Thyroid gland (tissue), 4 donors: ENCODE measurements around the gene CDCA4. TPM values are rescaled to one million over a fixed set of nuclear protein-coding genes. Genes with fewer than 3 reads are reported as not detected.

ENCODE experiments used
- DNase-seq, 2 donors: peaks; one replicate each; pipeline ENCODE4 v3.0.0-alpha.2; 2019
- H3K27ac ChIP-seq, 3 donors: fragments of 200-600 bp; sonication (generic); 1 replicate in 2 of 3; 2 replicates in 1 of 3; pipeline ENCODE4 v1.5.1; 2016 to 2019; ENCODE audit warnings: mild to moderate bottlenecking in 1 of 3, moderate library complexity in 1 of 3
- H3K27me3 ChIP-seq: fragments of 200-600 bp; sonication (generic); one replicate; pipeline ENCODE4 v1.5.1; 2019
- H3K36me3 ChIP-seq, 2 donors: fragments of 200-600 bp; sonication (generic); one replicate each; pipeline ENCODE4 v1.5.1; 2016 to 2019
- H3K4me1 ChIP-seq, 2 donors: fragments of 200-600 bp; sonication (generic); one replicate each; pipeline ENCODE4 v1.5.1; 2017 to 2019
- H3K4me3 ChIP-seq, 3 donors: fragments of 200-600 bp; sonication (generic); replicated peaks in 1 of 3; 1 replicate in 2 of 3; 2 replicates in 1 of 3; pipeline ENCODE4 v1.5.1; 2016; ENCODE audit warnings: mild to moderate bottlenecking in 1 of 3
- H3K9me3 ChIP-seq: fragments of 200-600 bp; sonication (generic); one replicate; pipeline ENCODE4 v1.5.1; 2017
- CTCF ChIP-seq, 6 experiments: fragments of 200-600 bp in 3 of 6; fragments of 450-650 bp in 3 of 6; sonication (generic) in 3 of 6; IDR thresholded peaks; one replicate each; pipeline ENCODE4 v1.5.1; 2016 to 2019; ENCODE audit warnings: antibody characterized with exemption in 6 of 6, mild to moderate bottlenecking in 2 of 6, inconsistent platforms in 1 of 6, moderate library complexity in 1 of 6
- POLR2A ChIP-seq, 2 donors: fragments of 450-650 bp; IDR thresholded peaks; one replicate each; pipeline ENCODE4 v1.6.1; 2017; ENCODE audit warnings: antibody characterized with exemption in 2 of 2, mild to moderate bottlenecking in 2 of 2, moderate library complexity in 1 of 2
- WGBS, 2 donors: methylation state at CpG; one replicate each; pipeline ENCODE4 v1.1.5; 2017; 5-methylcytosine and 5-hydroxymethylcytosine counted together
- intact Hi-C: fragments of 100-400 bp; cut with DNase I; formaldehyde crosslinking; loops from one replicate; pipeline ENCODE4 v1.15.1; 2023
- total RNA-seq, 4 donors: library from RNA; depleted of rRNA; stranded (reverse); fragments of >200 nt; gene quantifications; one replicate each; pipeline ENCODE4 v1.2.3, GENCODE V29; 2016

CDCA4 gene
- total RNA-seq, 4 donors from 2014 or later = 5.8 to 8.1 (median 7.3) TPM

- Histone ChIP-seq H3K4me1 (peaks cover 17 to 26% of the 10 kb centered on the region in 2 donors), H3K27me3 (no peaks in the 10 kb centered on the region), H3K27ac (no peak overlapping the region), H3K36me3 (peaks cover 8 to 13% of the 10 kb centered on the region in 2 donors), H3K4me3 (no peak overlapping the region), H3K9me3 (no peaks in the 10 kb centered on the region)
- TF ChIP-seq CTCF (IDR thresholded peaks at IDR 0.05) = no peak
- TF ChIP-seq POLR2A (IDR thresholded peaks at IDR 0.05) = no peak
- no peak for DNase-seq
- WGBS, 2 donors = 79 to 82% methylated on average over 13 to 16 of the region's 17 CpGs
- intact Hi-C loops = no loop called here
Measured at GRCh38 chr14:105010891-105011291, 10.0 kb downstream of the CDCA4 start.

- H3K36me3 ChIP-seq = peaks cover 8 to 13% of the 10 kb centered on the region in 2 donors
- no peak overlapping the region for H3K4me3 ChIP-seq
- TF ChIP-seq CTCF (IDR thresholded peaks at IDR 0.05) (no peak), POLR2A (IDR thresholded peaks at IDR 0.05) (no peak)
- no peak for DNase-seq
- H3K27ac ChIP-seq = no peak overlapping the region
- intact Hi-C loops = no loop called here
- no peaks in the 10 kb centered on the region for H3K9me3 ChIP-seq
- peaks cover 17 to 26% of the 10 kb centered on the region in 2 donors for H3K4me1 ChIP-seq
- 88 to 92% methylated on average over 4 of the region's 4 CpGs for WGBS, 2 donors
- no peaks in the 10 kb centered on the region for H3K27me3 ChIP-seq
Measured at GRCh38 chr14:105010106-105010505, 10.8 kb downstream of the CDCA4 start.

- 95 to 96% methylated on average over 19 of the region's 19 CpGs for WGBS, 2 donors
- intact Hi-C loops = no loop called here
Measured at GRCh38 chr14:105007593-105008264, 13.2 kb downstream of the CDCA4 start.

GRCh38 chr14:105006831-105007592 lies 13.9 kb downstream of the CDCA4 start:
- no peak overlapping the region for H3K4me3 ChIP-seq
- no peak overlapping the region for H3K27ac ChIP-seq
- no peaks in the 10 kb centered on the region for H3K27me3 ChIP-seq
- intact Hi-C loops = no loop called here
- DNase-seq = no peak
- H3K36me3 ChIP-seq = peaks cover 8 to 13% of the 10 kb centered on the region in 2 donors
- TF ChIP-seq CTCF (IDR thresholded peaks at IDR 0.05) = no peak
- TF ChIP-seq POLR2A (IDR thresholded peaks at IDR 0.05) = no peak
- 85% methylated on average over 18 to 21 of the region's 21 CpGs for WGBS, 2 donors
- H3K9me3 ChIP-seq = no peaks in the 10 kb centered on the region
- H3K4me1 ChIP-seq = peaks cover 0 to 4% of the 10 kb centered on the region in 2 donors

More at GRCh38 chr14:105007593-105008264, 13.2 kb downstream of the CDCA4 start:
- TF ChIP-seq CTCF (IDR thresholded peaks at IDR 0.05) (no peak), POLR2A (IDR thresholded peaks at IDR 0.05) (no peak)
- Histone ChIP-seq H3K27ac (no peak overlapping the region), H3K4me3 (no peak overlapping the region), H3K4me1 (peaks cover 5 to 11% of the 10 kb centered on the region in 2 donors), H3K36me3 (peaks cover 8 to 13% of the 10 kb centered on the region in 2 donors), H3K9me3 (no peaks in the 10 kb centered on the region), H3K27me3 (no peaks in the 10 kb centered on the region)
- DNase-seq = no peak
